Transverse colon (tissue), 4 donors: ENCODE results near the gene EFCAB8.

Experiments
- EP300 ChIP-seq: sonication (generic); formaldehyde crosslinking; IDR thresholded peaks from one replicate; pipeline ENCODE4 v1.6.1; 2017; ENCODE audit warnings: antibody characterized with exemption, low read depth
- POLR2A ChIP-seq: fragments of 450-650 bp; IDR thresholded peaks from one replicate; pipeline ENCODE4 v1.6.1; 2016; ENCODE audit warnings: antibody characterized with exemption, mild to moderate bottlenecking, moderate library complexity
- POLR2AphosphoS5 ChIP-seq, 3 donors: sonication (generic); formaldehyde crosslinking; IDR thresholded peaks; one replicate each; pipeline ENCODE4 v1.6.1; 2016; ENCODE audit warnings: antibody characterized with exemption in 3 of 3
- TF ChIP-seq, protein P1 (sequence below), 5 experiments: fragments of 200-600 bp in 3 of 5; fragments of 450-650 bp in 2 of 5; sonication (generic) in 3 of 5; IDR thresholded peaks; 1 replicate in 2 of 5; 2 replicates in 3 of 5; pipeline ENCODE4 v1.5.1; 2016 to 2017; ENCODE audit warnings: antibody characterized with exemption in 5 of 5, inconsistent platforms in 3 of 5, mild to moderate bottlenecking in 2 of 5, moderate library complexity in 1 of 5

DNA sequence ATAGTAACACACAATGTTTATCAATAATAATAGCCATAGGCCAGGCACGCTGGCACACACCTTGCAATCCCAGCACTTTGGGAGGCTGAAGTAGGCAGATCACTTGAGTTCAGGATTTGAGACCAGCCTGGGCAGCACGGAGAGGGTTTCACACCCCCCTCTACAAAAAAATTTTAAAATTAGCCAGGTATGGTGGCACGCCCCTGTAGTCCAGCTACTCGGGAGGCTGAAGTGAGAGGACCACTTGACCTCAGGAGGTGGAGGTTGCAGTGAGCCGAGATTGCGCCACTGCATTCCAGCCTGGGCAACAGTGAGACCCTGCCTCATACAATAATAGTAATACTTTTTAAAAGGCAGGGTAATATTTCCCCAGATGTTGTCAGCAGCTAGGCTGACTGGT lies 46.8 kb upstream of the EFCAB8 start:
- TF ChIP-seq, protein P1, sequence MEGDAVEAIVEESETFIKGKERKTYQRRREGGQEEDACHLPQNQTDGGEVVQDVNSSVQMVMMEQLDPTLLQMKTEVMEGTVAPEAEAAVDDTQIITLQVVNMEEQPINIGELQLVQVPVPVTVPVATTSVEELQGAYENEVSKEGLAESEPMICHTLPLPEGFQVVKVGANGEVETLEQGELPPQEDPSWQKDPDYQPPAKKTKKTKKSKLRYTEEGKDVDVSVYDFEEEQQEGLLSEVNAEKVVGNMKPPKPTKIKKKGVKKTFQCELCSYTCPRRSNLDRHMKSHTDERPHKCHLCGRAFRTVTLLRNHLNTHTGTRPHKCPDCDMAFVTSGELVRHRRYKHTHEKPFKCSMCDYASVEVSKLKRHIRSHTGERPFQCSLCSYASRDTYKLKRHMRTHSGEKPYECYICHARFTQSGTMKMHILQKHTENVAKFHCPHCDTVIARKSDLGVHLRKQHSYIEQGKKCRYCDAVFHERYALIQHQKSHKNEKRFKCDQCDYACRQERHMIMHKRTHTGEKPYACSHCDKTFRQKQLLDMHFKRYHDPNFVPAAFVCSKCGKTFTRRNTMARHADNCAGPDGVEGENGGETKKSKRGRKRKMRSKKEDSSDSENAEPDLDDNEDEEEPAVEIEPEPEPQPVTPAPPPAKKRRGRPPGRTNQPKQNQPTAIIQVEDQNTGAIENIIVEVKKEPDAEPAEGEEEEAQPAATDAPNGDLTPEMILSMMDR (IDR thresholded peaks at IDR 0.05), result no peak
- TF ChIP-seq POLR2A, result no peak
- no peak for TF ChIP-seq POLR2AphosphoS5 (IDR thresholded peaks at IDR 0.05)
- no peak for TF ChIP-seq EP300
